ENCODE results near the gene AGPAT2.
"Not testable (repeated sequence)": the region's sequence is repeated elsewhere in the genome, so short reads cannot be mapped to it uniquely, and the experiment has no call there.

- not testable (repeated sequence) for TF ChIP-seq ZNF747, ZSCAN16, ZNF350, ZNF146, REST, ZNF629, CTCF, ZNF155 (tag by site-specific recombination; IDR thresholded peaks at IDR 0.05)
These were observed 17.5 kb upstream of the AGPAT2 start for GRCh38 chr9:136704741-136705140.
